GM12865 (cell line): ENCODE results near the gene PXMP2.
"Not testable (repeated sequence)": the region's sequence is repeated elsewhere in the genome, so short reads cannot be mapped to it uniquely, and the experiment has no call there.

Experiments
- DNase-seq: peaks from one replicate; pipeline ENCODE4 v3.0.0; 2010; ENCODE audit warnings: low read depth
- H3K4me3 ChIP-seq: 2 replicates; pipeline ENCODE4 v1.5.1; 2011; ENCODE audit warnings: mild to moderate bottlenecking, low read depth, low read length, control low read depth
- CTCF ChIP-seq: IDR thresholded peaks from 2 replicates; pipeline ENCODE4 v1.5.1; 2011; ENCODE audit warnings: low read length, control low read depth, low read depth, inconsistent platforms; ENCODE audit not compliant: insufficient read depth; ENCODE audit errors: missing control alignments

Gene PXMP2

DNA sequence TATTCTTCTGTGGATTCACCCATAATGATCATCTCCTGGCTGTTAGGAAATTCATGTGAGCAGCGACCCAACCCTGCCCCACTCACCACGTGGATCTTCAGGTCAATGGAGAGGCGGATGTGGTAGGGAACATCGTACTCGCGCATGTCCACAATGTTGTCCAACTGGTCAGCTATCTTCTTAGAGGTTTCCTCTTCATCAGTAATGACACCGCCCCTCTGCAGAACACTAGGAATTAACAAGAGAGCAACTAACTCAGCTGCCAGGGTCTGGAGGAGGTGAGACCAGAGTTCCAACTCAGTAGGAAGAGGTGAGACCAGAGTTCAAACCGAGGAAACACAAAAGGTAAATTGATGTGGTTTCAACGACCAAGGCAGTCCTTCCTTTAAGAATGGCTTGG, 9.9 kb upstream of the PXMP2 start:
- TF ChIP-seq CTCF: no peak
- H3K4me3 ChIP-seq: no peak overlapping the region

DNA sequence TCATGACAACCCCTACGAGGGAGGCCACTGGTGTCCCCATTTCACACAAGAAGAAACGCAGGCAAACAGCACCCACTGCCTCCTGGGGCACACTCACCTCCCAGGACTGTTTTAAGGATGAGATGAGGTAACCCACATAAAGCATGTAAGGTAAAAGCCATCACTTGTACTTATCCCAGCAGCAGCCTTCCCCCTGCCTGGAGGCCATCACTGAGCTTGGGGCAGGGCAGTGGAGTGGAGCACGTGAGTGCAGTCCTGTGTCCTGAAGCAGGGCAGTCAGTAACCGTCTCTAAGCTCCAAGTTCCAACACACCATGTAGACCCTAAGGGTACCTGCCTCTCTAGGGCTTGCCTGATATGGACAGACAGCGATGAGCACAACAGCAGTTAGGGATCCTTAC, 2.0 kb upstream of the PXMP2 start:
- no peak for TF ChIP-seq CTCF
- H3K4me3 ChIP-seq: no peak overlapping the region
- no peak for DNase-seq

More for the DNA sequence above, 9.9 kb upstream of the PXMP2 start:
- no peak for DNase-seq

GRCh38 chr12:132686825-132687210, 569 bp upstream of the PXMP2 start:
- peak overlapping the region; percentile 75 for H3K4me3 ChIP-seq
- no peak for DNase-seq
- no peak for TF ChIP-seq CTCF

DNA sequence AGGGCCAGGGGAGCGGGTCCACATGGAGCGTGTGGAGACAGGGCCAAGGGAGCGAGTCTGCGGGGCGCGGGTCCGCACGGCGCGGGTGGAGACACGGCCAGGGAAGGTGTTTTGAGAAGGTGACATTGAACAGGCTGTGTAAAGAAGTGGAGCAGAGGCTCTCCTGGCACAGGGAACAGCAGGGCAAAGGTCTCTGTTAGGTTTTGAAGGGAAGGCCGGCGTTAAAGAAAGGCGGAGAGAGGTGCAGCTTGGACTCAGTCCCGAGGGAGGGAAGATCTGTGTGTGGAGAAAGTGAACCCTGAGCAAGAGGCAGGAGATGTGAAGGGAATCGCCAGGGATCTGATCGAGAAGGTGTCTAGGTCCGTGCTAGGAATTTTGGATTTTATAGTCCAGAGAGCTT, 1.8 kb downstream of the PXMP2 start:
- no peak overlapping the region for H3K4me3 ChIP-seq
- TF ChIP-seq CTCF: no peak
- DNase-seq: no peak

GRCh38 chr12:132690112-132690511, 2.7 kb downstream of the PXMP2 start:
- no peak for DNase-seq
- H3K4me3 ChIP-seq: no peak overlapping the region
- TF ChIP-seq CTCF: no peak

GRCh38 chr12:132692030-132692429, 4.6 kb downstream of the PXMP2 start:
- not testable (repeated sequence) for DNase-seq, H3K4me3 ChIP-seq

DNA sequence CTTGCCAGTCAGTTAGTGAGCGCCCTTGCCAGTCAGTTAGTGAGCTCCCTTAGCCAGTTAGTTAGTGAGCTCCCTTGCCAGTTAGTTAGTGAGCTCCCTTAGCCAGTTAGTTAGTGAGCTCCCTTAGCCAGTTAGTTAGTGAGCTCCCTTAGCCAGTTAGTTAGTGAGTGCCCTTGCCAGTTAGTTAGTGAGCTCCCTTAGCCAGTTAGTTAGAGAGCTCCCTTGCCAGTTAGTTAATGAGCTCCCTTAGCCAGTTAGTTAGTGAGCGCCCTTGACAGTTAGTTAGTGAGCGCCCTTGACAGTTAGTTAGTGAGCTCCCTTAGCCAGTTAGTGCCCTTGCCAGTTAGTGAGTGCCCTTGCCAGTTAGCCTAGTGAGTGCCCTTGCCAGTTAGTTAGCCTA, 7.5 kb downstream of the PXMP2 start:
- not testable (repeated sequence) for H3K4me3 ChIP-seq, DNase-seq

GRCh38 chr12:132695431-132695830, 8.0 kb downstream of the PXMP2 start:
- DNase-seq: no peak
- no peak for TF ChIP-seq CTCF
- H3K4me3 ChIP-seq: no peak overlapping the region
